GM21723 (cell line): ENCODE results near the gene POU2F3.

Experiments used
- ATAC-seq: cut with Tn5 transposase; IDR thresholded peaks from one replicate; pipeline ENCODE4 v1.9.1; 2021; ENCODE audit warnings: mild to moderate bottlenecking, moderate library complexity; ENCODE audit not compliant: unreplicated experiment

The POU2F3 gene

GRCh38 chr11:120224972-120225909 is 14.7 kb upstream of the POU2F3 start:
- ATAC-seq, result no peak

GRCh38 chr11:120226242-120226641 is 13.7 kb upstream of the POU2F3 start:
- no peak for ATAC-seq

- no peak for ATAC-seq
Measured at GRCh38 chr11:120226714-120227113, 13.2 kb upstream of the POU2F3 start.

- no peak for ATAC-seq
Measured at GRCh38 chr11:120227228-120227852, 12.6 kb upstream of the POU2F3 start.

GRCh38 chr11:120228794-120229384 is 11.1 kb upstream of the POU2F3 start:
- no peak for ATAC-seq

GRCh38 chr11:120229451-120230424 is 10.2 kb upstream of the POU2F3 start:
- ATAC-seq, result no peak

GRCh38 chr11:120230433-120231071 is 9.4 kb upstream of the POU2F3 start:
- ATAC-seq, result no peak

- no peak for ATAC-seq
Measured at GRCh38 chr11:120231963-120232362, 8.0 kb upstream of the POU2F3 start.

- ATAC-seq, result no peak
Measured at GRCh38 chr11:120233207-120233803, 6.6 kb upstream of the POU2F3 start.

GRCh38 chr11:120235024-120235628 is 4.8 kb upstream of the POU2F3 start:
- no peak for ATAC-seq

- ATAC-seq, result no peak
Measured at GRCh38 chr11:120236169-120237107, 3.5 kb upstream of the POU2F3 start.

- ATAC-seq, result no peak
Measured at GRCh38 chr11:120238968-120239620, 846 bp upstream of the POU2F3 start.

GRCh38 chr11:120240866-120241265 is 926 bp downstream of the POU2F3 start:
- no peak for ATAC-seq

- no peak for ATAC-seq
Measured at GRCh38 chr11:120241277-120241676, 1.3 kb downstream of the POU2F3 start.

GRCh38 chr11:120243221-120243620 is 3.3 kb downstream of the POU2F3 start:
- no peak for ATAC-seq

GRCh38 chr11:120244476-120245365 is 4.8 kb downstream of the POU2F3 start:
- ATAC-seq, result no peak

- ATAC-seq, result no peak
Measured at GRCh38 chr11:120245434-120245833, 5.5 kb downstream of the POU2F3 start.
